Mesenchymal stem cell (in vitro differentiated cells and primary cell): ENCODE results near the gene POFUT2.

Experiments
- DNase-seq: peaks from one replicate; pipeline ENCODE4 v3.0.0-alpha.2; 2013
- H2AFZ ChIP-seq: one replicate; pipeline ENCODE4 v1.6.1; 2013; ENCODE audit warnings: low read depth, mild to moderate bottlenecking, control low read depth, inconsistent platforms, low read length, moderate library complexity
- H2AK5ac ChIP-seq: 2 replicates; pipeline ENCODE4 v1.6.1; 2013; ENCODE audit warnings: low read length, moderate library complexity, mild to moderate bottlenecking, inconsistent platforms; ENCODE audit not compliant: severe bottlenecking
- H2BK120ac ChIP-seq: one replicate; pipeline ENCODE4 v1.6.1; 2013; ENCODE audit warnings: low read depth, mild to moderate bottlenecking, inconsistent platforms, low read length, moderate library complexity
- H2BK12ac ChIP-seq, 2 experiments: one replicate each; pipeline ENCODE4 v1.6.1; 2013; ENCODE audit warnings: inconsistent platforms in 2 of 2, low read length in 2 of 2, mild to moderate bottlenecking in 2 of 2, moderate library complexity in 2 of 2, control low read depth in 1 of 2
- H2BK15ac ChIP-seq: one replicate; pipeline ENCODE4 v1.6.1; 2013; ENCODE audit warnings: mild to moderate bottlenecking, low read depth, inconsistent platforms; ENCODE audit not compliant: poor library complexity, severe bottlenecking
- H2BK5ac ChIP-seq: 2 replicates; pipeline ENCODE4 v1.6.1; 2013; ENCODE audit warnings: low read depth, mild to moderate bottlenecking, low read length, control low read depth, inconsistent platforms; ENCODE audit not compliant: poor library complexity, severe bottlenecking
- H3K14ac ChIP-seq, 2 experiments: one replicate each; pipeline ENCODE4 v1.6.1; 2013; ENCODE audit warnings: inconsistent platforms in 2 of 2, low read length in 2 of 2, control low read depth in 1 of 2, mild to moderate bottlenecking in 1 of 2, moderate library complexity in 1 of 2
- H3K18ac ChIP-seq, 2 experiments: one replicate each; pipeline ENCODE4 v1.6.1; 2013; ENCODE audit warnings: inconsistent platforms in 2 of 2, low read length in 2 of 2, control low read depth in 1 of 2, low read depth in 1 of 2, mild to moderate bottlenecking in 1 of 2
- H3K23ac ChIP-seq, 2 experiments: one replicate each; pipeline ENCODE4 v1.6.1; 2013; ENCODE audit warnings: inconsistent platforms in 2 of 2, low read length in 2 of 2, mild to moderate bottlenecking in 2 of 2, moderate library complexity in 2 of 2, control low read depth in 1 of 2
- H3K27ac ChIP-seq: 2 replicates; pipeline ENCODE4 v1.5.1; 2013; ENCODE audit warnings: mild to moderate bottlenecking, moderate library complexity, low read length, control low read depth, inconsistent platforms; ENCODE audit not compliant: poor library complexity, severe bottlenecking
- H3K27me3 ChIP-seq, 2 experiments: 2 replicates each; pipeline versions ENCODE4 v1.6.1 to v1.7.0; 2013; ENCODE audit warnings: low read length in 2 of 2, mild to moderate bottlenecking in 2 of 2, moderate library complexity in 2 of 2, control low read depth in 1 of 2, inconsistent platforms in 1 of 2; ENCODE audit not compliant: control insufficient read depth in 1 of 2, insufficient read depth in 1 of 2
- H3K36me3 ChIP-seq, 2 experiments: 2 replicates each; pipeline versions ENCODE4 v1.6.1 to v1.7.0; 2013; ENCODE audit warnings: low read length in 2 of 2, control low read depth in 1 of 2, inconsistent platforms in 1 of 2, low read depth in 1 of 2, mild to moderate bottlenecking in 1 of 2; ENCODE audit not compliant: insufficient read depth in 2 of 2, control insufficient read depth in 1 of 2
- H3K4ac ChIP-seq, 2 experiments: one replicate each; pipeline ENCODE4 v1.6.1; 2013; ENCODE audit warnings: inconsistent platforms in 2 of 2, low read length in 2 of 2, mild to moderate bottlenecking in 2 of 2, moderate library complexity in 2 of 2, control low read depth in 1 of 2, low read depth in 1 of 2
- H3K4me1 ChIP-seq: 2 replicates; pipeline ENCODE4 v1.6.1; 2013; ENCODE audit warnings: low read depth, low read length, control low read depth; ENCODE audit not compliant: control insufficient read depth, insufficient read depth
- H3K4me2 ChIP-seq: 2 replicates; pipeline ENCODE4 v1.6.1; 2013; ENCODE audit warnings: low read length, mild to moderate bottlenecking, inconsistent platforms; ENCODE audit not compliant: poor library complexity, severe bottlenecking
- H3K4me3 ChIP-seq, 2 experiments: 2 replicates each; pipeline versions ENCODE4 v1.5.1 to v1.7.0; 2013; ENCODE audit warnings: low read length in 2 of 2, mild to moderate bottlenecking in 2 of 2, control low read depth in 1 of 2, low read depth in 1 of 2; ENCODE audit not compliant: insufficient read depth in 1 of 2
- H3K79me1 ChIP-seq: replicated peaks from 2 replicates; pipeline ENCODE4 v1.6.1; 2013; ENCODE audit warnings: mild to moderate bottlenecking, control low read depth, low read length, inconsistent platforms; ENCODE audit not compliant: poor library complexity, severe bottlenecking
- H3K9ac ChIP-seq: 2 replicates; pipeline ENCODE4 v1.7.0; 2013; ENCODE audit warnings: mild to moderate bottlenecking, low read length, moderate library complexity
- H3K9me3 ChIP-seq: 2 replicates; pipeline ENCODE4 v1.7.0; 2013; ENCODE audit warnings: mild to moderate bottlenecking, low read length; ENCODE audit not compliant: control insufficient read depth
- H4K8ac ChIP-seq: one replicate; pipeline ENCODE4 v1.6.1; 2013; ENCODE audit warnings: inconsistent platforms, mild to moderate bottlenecking, low read length, moderate library complexity
- H4K91ac ChIP-seq: one replicate; pipeline ENCODE4 v1.6.1; 2013; ENCODE audit warnings: mild to moderate bottlenecking, low read length, inconsistent platforms
- WGBS: methylation state at CpG from one replicate; pipeline ENCODE4 v1.1.7; 2013; ENCODE audit warnings: mixed read lengths; 5-methylcytosine and 5-hydroxymethylcytosine counted together

Gene POFUT2

GRCh38 chr21:45262041-45262581 is 25.6 kb downstream of the POFUT2 start:
- DNase-seq, result no peak
- Histone ChIP-seq H3K18ac (no peak overlapping the region), H2BK12ac (no peak overlapping the region), H3K4me1 (peaks cover 24% of the 10 kb centered on the region), H3K9ac (no peak overlapping the region), H2AK5ac (no peak overlapping the region), H3K14ac (no peak overlapping the region), H3K27me3 (peaks cover 0 to 31% of the 10 kb centered on the region in 2 experiments), H4K8ac (no peak overlapping the region), H3K79me1 (peaks cover 14% of the 10 kb centered on the region), H3K23ac (no peak overlapping the region), H3K4me3 (no peak overlapping the region), H3K4ac (no peak overlapping the region), H3K9me3 (no peaks in the 10 kb centered on the region), H2BK120ac (no peak overlapping the region), H2BK15ac (no peak overlapping the region), H4K91ac (no peak overlapping the region), H3K4me2 (no peak overlapping the region), H2AFZ (no peak overlapping the region), H2BK5ac (no peak overlapping the region), H3K27ac (no peak overlapping the region), H3K36me3 (peaks cover 51% of the 10 kb centered on the region in 2 experiments)
- WGBS, result 97% methylated on average over 7 of the region's 7 CpGs

GRCh38 chr21:45261093-45261492 is 26.6 kb downstream of the POFUT2 start:
- H2AK5ac ChIP-seq, result no peak overlapping the region
- no peak overlapping the region for H3K14ac ChIP-seq
- H3K23ac ChIP-seq, result no peak overlapping the region
- H3K79me1 ChIP-seq, result peaks cover 13% of the 10 kb centered on the region
- no peak overlapping the region for H4K91ac ChIP-seq
- no peak overlapping the region for H3K18ac ChIP-seq
- no peak overlapping the region for H3K4me2 ChIP-seq
- no peak overlapping the region for H3K9ac ChIP-seq
- peaks cover 0 to 41% of the 10 kb centered on the region in 2 experiments for H3K27me3 ChIP-seq
- no peak overlapping the region for H2BK120ac ChIP-seq
- H2AFZ ChIP-seq, result no peak overlapping the region
- 95% methylated on average over 10 of the region's 10 CpGs for WGBS
- H3K36me3 ChIP-seq, result peaks cover 41% of the 10 kb centered on the region in 2 experiments
- no peak overlapping the region for H3K4me3 ChIP-seq
- DNase-seq, result no peak
- H3K27ac ChIP-seq, result no peak overlapping the region
- no peaks in the 10 kb centered on the region for H3K9me3 ChIP-seq
- H2BK5ac ChIP-seq, result no peak overlapping the region
- H2BK15ac ChIP-seq, result no peak overlapping the region
- H3K4ac ChIP-seq, result no peak overlapping the region
- peaks cover 25% of the 10 kb centered on the region for H3K4me1 ChIP-seq
- H4K8ac ChIP-seq, result no peak overlapping the region
- no peak overlapping the region for H2BK12ac ChIP-seq

- Histone ChIP-seq H3K4me2 (no peak overlapping the region), H2BK12ac (no peak overlapping the region), H3K4ac (no peak overlapping the region), H2BK15ac (no peak overlapping the region), H3K14ac (no peak overlapping the region), H3K27me3 (peaks cover 0 to 48% of the 10 kb centered on the region in 2 experiments), H3K79me1 (peaks cover 8% of the 10 kb centered on the region), H4K91ac (no peak overlapping the region), H2AK5ac (no peak overlapping the region), H4K8ac (no peak overlapping the region), H3K9ac (no peak overlapping the region), H3K18ac (no peak overlapping the region), H3K9me3 (no peaks in the 10 kb centered on the region), H3K36me3 (peaks cover 33% of the 10 kb centered on the region in 2 experiments), H3K4me1 (peaks cover 23% of the 10 kb centered on the region), H2AFZ (no peak overlapping the region), H2BK120ac (no peak overlapping the region), H3K27ac (no peak overlapping the region), H2BK5ac (no peak overlapping the region), H3K4me3 (no peak overlapping the region), H3K23ac (no peak overlapping the region)
- no peak for DNase-seq
- WGBS, result 94% methylated on average over 5 of the region's 5 CpGs
These were observed 27.4 kb downstream of the POFUT2 start for GRCh38 chr21:45260191-45260825.

GRCh38 chr21:45259206-45259840 is 28.4 kb downstream of the POFUT2 start:
- no peak for DNase-seq
- peaks cover 24 to 26% of the 10 kb centered on the region in 2 experiments for H3K36me3 ChIP-seq
- no peak overlapping the region for H4K91ac ChIP-seq
- H2AK5ac ChIP-seq, result no peak overlapping the region
- H3K4ac ChIP-seq, result no peak overlapping the region
- no peak overlapping the region for H3K23ac ChIP-seq
- H2AFZ ChIP-seq, result no peak overlapping the region
- peaks cover 23% of the 10 kb centered on the region for H3K4me1 ChIP-seq
- H2BK120ac ChIP-seq, result no peak overlapping the region
- WGBS, result 86% methylated on average over 11 of the region's 17 CpGs
- H2BK5ac ChIP-seq, result no peak overlapping the region
- no peak overlapping the region for H3K27ac ChIP-seq
- H3K14ac ChIP-seq, result no peak overlapping the region
- H3K4me2 ChIP-seq, result no peak overlapping the region
- H2BK12ac ChIP-seq, result no peak overlapping the region
- H3K27me3 ChIP-seq, result peaks cover 0 to 58% of the 10 kb centered on the region in 2 experiments
- H3K4me3 ChIP-seq, result no peak overlapping the region
- no peaks in the 10 kb centered on the region for H3K9me3 ChIP-seq
- H3K9ac ChIP-seq, result no peak overlapping the region
- no peak overlapping the region for H4K8ac ChIP-seq
- H2BK15ac ChIP-seq, result no peak overlapping the region
- peaks cover 3% of the 10 kb centered on the region for H3K79me1 ChIP-seq
- no peak overlapping the region for H3K18ac ChIP-seq
